HepG2 (cell line): ENCODE results near the gene DGAT2. TPM values are rescaled to one million over a fixed set of nuclear protein-coding genes. Genes with fewer than 3 reads are reported as not detected.
A peak's percentile ranks its signal among the peaks of the same experiment; 100 is the strongest.

Experiments used
- ADNP ChIP-seq: sonication (generic); formaldehyde crosslinking; IDR thresholded peaks from 2 replicates; pipeline ENCODE4 v1.4.0; 2020; ENCODE audit warnings: missing genetic modification reagents
- ERF ChIP-seq: IDR thresholded peaks from 2 replicates; pipeline ENCODE4 v1.6.1; 2018; ENCODE audit warnings: missing biosample characterization, missing genetic modification reagents
- FOXO4 ChIP-seq: sonication (generic); formaldehyde crosslinking; conservative IDR thresholded peaks from 2 replicates; pipeline ENCODE4 v1.8.1; 2023; ENCODE audit warnings: missing genetic modification reagents
- HNF1A ChIP-seq, 2 experiments: sonication (generic) in 1 of 2; formaldehyde crosslinking in 1 of 2; IDR thresholded peaks; 2 replicates each; pipeline versions ENCODE4 v1.4.0 to v1.6.1; 2016 to 2020; ENCODE audit warnings: borderline replicate concordance in 1 of 2, low read depth in 1 of 2, mild to moderate bottlenecking in 1 of 2, missing genetic modification reagents in 1 of 2
- HOXA7 ChIP-seq: sonication (generic); formaldehyde crosslinking; IDR thresholded peaks from 2 replicates; pipeline ENCODE4 v1.8.1; 2022; ENCODE audit warnings: mild to moderate bottlenecking, missing genetic modification reagents, moderate library complexity
- JDP2 ChIP-seq: sonication (generic); formaldehyde crosslinking; IDR thresholded peaks from 2 replicates; pipeline ENCODE4 v1.8.1; 2022; ENCODE audit warnings: missing genetic modification reagents, borderline replicate concordance
- MAFG ChIP-seq: sonication (generic); formaldehyde crosslinking; IDR thresholded peaks from 2 replicates; pipeline ENCODE4 v1.5.1; 2020; ENCODE audit warnings: mild to moderate bottlenecking, missing genetic modification reagents
- RNF219 ChIP-seq: sonication (generic); formaldehyde crosslinking; IDR thresholded peaks from 2 replicates; pipeline ENCODE4 v1.5.0; 2020; ENCODE audit warnings: mild to moderate bottlenecking, missing genetic modification reagents
- STAG1 ChIP-seq: sonication (generic); formaldehyde crosslinking; IDR thresholded peaks from 2 replicates; pipeline ENCODE4 v1.4.0; 2020; ENCODE audit warnings: missing genetic modification reagents
- ZFP90 ChIP-seq: sonication (generic); formaldehyde crosslinking; IDR thresholded peaks from 2 replicates; pipeline ENCODE4 v1.8.0; 2022; ENCODE audit warnings: missing genetic modification reagents, mild to moderate bottlenecking, inconsistent platforms, borderline replicate concordance
- ZNF281 ChIP-seq: sonication (generic); formaldehyde crosslinking; IDR thresholded peaks from 2 replicates; pipeline ENCODE4 v1.4.0; 2020; ENCODE audit warnings: missing genetic modification reagents, borderline replicate concordance
- ZNF441 ChIP-seq: sonication (generic); formaldehyde crosslinking; IDR thresholded peaks from 2 replicates; pipeline ENCODE4 v1.7.0; 2021; ENCODE audit warnings: missing genetic modification reagents, borderline replicate concordance
- ZNF501 ChIP-seq: sonication (generic); formaldehyde crosslinking; IDR thresholded peaks from 2 replicates; pipeline ENCODE4 v1.5.1; 2020; ENCODE audit warnings: mild to moderate bottlenecking, moderate library complexity, missing genetic modification reagents
- ZNF510 ChIP-seq: sonication (generic); formaldehyde crosslinking; IDR thresholded peaks from 2 replicates; pipeline ENCODE4 v1.4.0; 2020; ENCODE audit warnings: low read depth, mild to moderate bottlenecking, missing genetic modification reagents
- ZNF800 ChIP-seq: sonication (generic); formaldehyde crosslinking; IDR thresholded peaks from 2 replicates; pipeline ENCODE4 v1.4.0; 2020; ENCODE audit warnings: missing genetic modification reagents
- polyA plus RNA-seq, 8 experiments: library from polyadenylated mRNA; depleted of rRNA in 3 of 8; stranded (reverse) in 7 of 8; unstranded in 1 of 8; fragments of >200 nt; fragmentation: Illumina TruSeq in 4 of 8; extraction: Trizol in 4 of 8; gene quantifications; 2 replicates each; pipeline versions ENCODE4 v1.2.1 to v1.2.3, GENCODE V29; 2011 to 2016; ENCODE audit warnings: low read depth in 4 of 8, missing spikeins in 1 of 8, mixed read lengths in 1 of 8; ENCODE audit not compliant: insufficient read depth in 1 of 8
- total RNA-seq, 5 experiments: library from RNA; depleted of rRNA; stranded (reverse); fragments of >200 nt; fragmentation: Illumina TruSeq; extraction: Trizol; gene quantifications; 2 replicates each; pipeline ENCODE4 v1.2.3, GENCODE V29; 2016; ENCODE audit warnings: low read depth in 1 of 5

DGAT2 gene
- total and polyA plus RNA-seq, 2 of the 13 experiments (the other 11 are each of a cell fraction or from before 2014, with no cell fraction given) = 39.0 to 65.6 TPM

- TF ChIP-seq FOXO4 (CRISPR knock-in tag) (no peak), ERF (CRISPR knock-in tag) (peak; percentile 75), HNF1A (IDR thresholded peaks at IDR 0.05; ENCODE audit: low read depth) (no peak), HNF1A (CRISPR knock-in tag; IDR thresholded peaks at IDR 0.05; ENCODE audit: borderline replicate concordance) (no peak), HOXA7 (CRISPR knock-in tag) (no peak), ZFP90 (CRISPR knock-in tag) (no peak), ZNF510 (CRISPR knock-in tag) (no peak), ZNF800 (CRISPR knock-in tag) (no peak), ZNF441 (CRISPR knock-in tag) (no peak), MAFG (CRISPR knock-in tag) (no peak), JDP2 (no peak), STAG1 (CRISPR knock-in tag) (no peak), RNF219 (CRISPR knock-in tag) (no peak), ZNF501 (CRISPR knock-in tag) (0 out of 2 replicates have a peak, but pooled peaks have one; percentile 40), ADNP (CRISPR knock-in tag) (no peak), ZNF281 (CRISPR knock-in tag) (no peak)
Measured at GRCh38 chr11:75719340-75720239, 49.0 kb upstream of the DGAT2 start (continued).
